Measurements from ENCODE around the gene VAX1.

DNA sequence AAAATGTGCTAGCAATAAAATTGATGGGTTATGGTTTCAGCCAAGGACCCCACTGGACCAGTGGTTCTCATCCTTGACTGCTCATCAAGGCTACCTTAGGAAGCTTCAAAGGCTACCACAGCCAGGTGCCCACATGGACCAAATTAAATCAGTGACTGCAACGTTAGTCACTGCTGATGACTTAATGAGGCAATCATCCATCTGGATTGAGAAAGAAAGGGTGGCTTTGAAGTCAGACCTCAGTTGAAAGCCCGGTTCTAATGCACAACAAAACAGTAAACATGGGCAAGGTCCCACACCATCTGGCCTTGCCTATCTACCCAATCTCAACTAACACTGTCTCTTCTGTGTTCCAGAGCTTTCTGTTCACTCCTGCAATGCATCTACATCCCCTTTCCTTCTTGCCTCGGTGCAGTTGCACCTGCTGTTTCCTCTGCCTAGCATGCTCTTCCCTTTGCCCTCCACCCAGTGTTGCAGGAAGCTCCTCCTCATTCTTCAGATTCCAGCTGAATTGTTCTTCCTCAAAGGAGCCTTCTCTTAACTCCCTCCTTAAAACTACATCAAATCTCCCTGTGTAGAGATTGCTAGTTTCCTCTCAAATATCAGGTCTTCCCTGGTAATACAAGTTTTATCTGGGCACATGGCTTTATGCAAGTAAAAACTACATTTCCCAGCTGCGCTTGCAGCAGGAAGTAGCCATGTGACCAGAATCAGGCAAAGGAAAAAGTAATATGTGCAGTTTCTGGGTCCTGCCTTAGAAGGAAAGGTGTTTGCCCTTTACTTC lies 49.0 kb upstream of the VAX1 start:
- TF ChIP-seq CTCF (IDR thresholded peaks at IDR 0.05; ENCODE audit: extremely low read depth in 1 of 2, insufficient read depth in 1 of 2, low read depth in 1 of 2, low read length in 2 of 2) = no peak
- no peak for TF ChIP-seq JUN (IDR thresholded peaks at IDR 0.05; ENCODE audit: borderline replicate concordance, insufficient read depth, insufficient read length, low read depth)
- TF ChIP-seq EZH2 (IDR thresholded peaks at IDR 0.05; ENCODE audit: borderline replicate concordance, low read depth, low read length, severe bottlenecking) = no peak
- no peak for TF ChIP-seq POLR2A (IDR thresholded peaks at IDR 0.05; ENCODE audit: low read depth, low read length)
- no peak for TF ChIP-seq POLR2AphosphoS5 (IDR thresholded peaks at IDR 0.05; ENCODE audit: insufficient read depth, low read depth, low read length)
- TF ChIP-seq, protein P1, sequence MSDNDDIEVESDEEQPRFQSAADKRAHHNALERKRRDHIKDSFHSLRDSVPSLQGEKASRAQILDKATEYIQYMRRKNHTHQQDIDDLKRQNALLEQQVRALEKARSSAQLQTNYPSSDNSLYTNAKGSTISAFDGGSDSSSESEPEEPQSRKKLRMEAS (IDR thresholded peaks at IDR 0.05; ENCODE audit: insufficient read depth, insufficient read length) = no peak
